BE2C (cell line): Measurements from ENCODE around the gene ATP1A2.

ENCODE experiments used
- DNase-seq: peaks from one replicate; pipeline ENCODE4 v3.0.0-alpha.2; 2020
- H3K27me3 ChIP-seq: fragments of 250-450 bp; sonication (Bioruptor Pico); 2 replicates; pipeline ENCODE4 v1.5.1; 2020; ENCODE audit warnings: mild to moderate bottlenecking
- H3K36me3 ChIP-seq: fragments of 250-450 bp; sonication (Bioruptor Pico); 2 replicates; pipeline ENCODE4 v1.5.1; 2020; ENCODE audit warnings: mild to moderate bottlenecking
- H3K4me1 ChIP-seq: fragments of 250-450 bp; sonication (Bioruptor Pico); 2 replicates; pipeline ENCODE4 v1.5.1; 2020
- H3K4me3 ChIP-seq: 2 replicates; pipeline ENCODE4 v1.5.1; 2011; ENCODE audit warnings: low read depth, low read length
- H3K9me3 ChIP-seq: fragments of 250-450 bp; sonication (Bioruptor Pico); 2 replicates; pipeline ENCODE4 v1.5.1; 2020
- TF ChIP-seq, protein P1 (sequence below): IDR thresholded peaks from 2 replicates; pipeline ENCODE4 v1.5.1; 2012; ENCODE audit warnings: mild to moderate bottlenecking, low read depth, low read length

Gene ATP1A2

DNA sequence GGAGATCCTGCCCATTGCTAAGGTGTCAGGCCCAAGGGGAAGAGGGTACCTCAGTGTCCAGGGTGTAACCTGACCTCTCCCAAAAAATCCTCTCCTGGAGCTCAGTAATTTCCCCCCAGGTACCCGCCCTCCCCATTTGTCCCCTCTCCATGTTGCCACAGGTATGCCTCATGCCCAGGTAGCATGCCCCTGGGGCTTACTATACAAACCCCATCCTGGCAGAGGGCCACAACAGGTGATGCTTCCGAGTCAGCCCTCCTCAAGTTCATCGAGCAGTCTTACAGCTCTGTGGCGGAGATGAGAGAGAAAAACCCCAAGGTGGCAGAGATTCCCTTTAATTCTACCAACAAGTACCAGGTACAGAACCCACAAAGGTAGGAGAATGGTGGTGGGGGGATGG is 51.5 kb downstream of the ATP1A2 start:
- TF ChIP-seq, protein P1, sequence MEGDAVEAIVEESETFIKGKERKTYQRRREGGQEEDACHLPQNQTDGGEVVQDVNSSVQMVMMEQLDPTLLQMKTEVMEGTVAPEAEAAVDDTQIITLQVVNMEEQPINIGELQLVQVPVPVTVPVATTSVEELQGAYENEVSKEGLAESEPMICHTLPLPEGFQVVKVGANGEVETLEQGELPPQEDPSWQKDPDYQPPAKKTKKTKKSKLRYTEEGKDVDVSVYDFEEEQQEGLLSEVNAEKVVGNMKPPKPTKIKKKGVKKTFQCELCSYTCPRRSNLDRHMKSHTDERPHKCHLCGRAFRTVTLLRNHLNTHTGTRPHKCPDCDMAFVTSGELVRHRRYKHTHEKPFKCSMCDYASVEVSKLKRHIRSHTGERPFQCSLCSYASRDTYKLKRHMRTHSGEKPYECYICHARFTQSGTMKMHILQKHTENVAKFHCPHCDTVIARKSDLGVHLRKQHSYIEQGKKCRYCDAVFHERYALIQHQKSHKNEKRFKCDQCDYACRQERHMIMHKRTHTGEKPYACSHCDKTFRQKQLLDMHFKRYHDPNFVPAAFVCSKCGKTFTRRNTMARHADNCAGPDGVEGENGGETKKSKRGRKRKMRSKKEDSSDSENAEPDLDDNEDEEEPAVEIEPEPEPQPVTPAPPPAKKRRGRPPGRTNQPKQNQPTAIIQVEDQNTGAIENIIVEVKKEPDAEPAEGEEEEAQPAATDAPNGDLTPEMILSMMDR, result no peak
- peaks cover 11% of the 10 kb centered on the region for H3K27me3 ChIP-seq
- no peak for DNase-seq
- H3K9me3 ChIP-seq, result no peaks in the 10 kb centered on the region
- H3K36me3 ChIP-seq, result no peaks in the 10 kb centered on the region
- no peak overlapping the region for H3K4me3 ChIP-seq
- H3K4me1 ChIP-seq, result no peaks in the 10 kb centered on the region

DNA sequence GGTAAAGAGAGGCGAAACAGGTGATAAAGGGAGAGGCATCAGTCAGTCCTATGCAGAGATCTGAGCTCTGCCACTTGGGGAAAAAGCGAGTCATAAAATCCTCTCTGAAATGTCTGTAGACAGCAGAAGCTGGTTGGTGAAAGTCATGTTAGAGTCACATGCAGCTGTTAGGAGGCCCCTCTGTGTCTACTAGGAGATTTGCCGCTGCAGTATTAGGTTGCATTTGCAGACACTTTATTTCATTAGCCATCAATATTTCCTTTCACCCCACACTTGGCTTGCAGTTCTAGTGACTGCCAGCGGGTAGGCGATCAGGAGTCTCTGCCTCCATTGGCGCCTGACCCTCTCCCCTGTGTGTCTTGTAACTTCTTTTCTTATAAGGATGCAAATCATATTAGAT is 52.0 kb downstream of the ATP1A2 start:
- Histone ChIP-seq H3K4me3 (no peak overlapping the region), H3K36me3 (no peaks in the 10 kb centered on the region), H3K9me3 (no peaks in the 10 kb centered on the region), H3K27me3 (peaks cover 15% of the 10 kb centered on the region), H3K4me1 (no peaks in the 10 kb centered on the region)
- TF ChIP-seq, protein P1, result no peak
- DNase-seq, result no peak

DNA sequence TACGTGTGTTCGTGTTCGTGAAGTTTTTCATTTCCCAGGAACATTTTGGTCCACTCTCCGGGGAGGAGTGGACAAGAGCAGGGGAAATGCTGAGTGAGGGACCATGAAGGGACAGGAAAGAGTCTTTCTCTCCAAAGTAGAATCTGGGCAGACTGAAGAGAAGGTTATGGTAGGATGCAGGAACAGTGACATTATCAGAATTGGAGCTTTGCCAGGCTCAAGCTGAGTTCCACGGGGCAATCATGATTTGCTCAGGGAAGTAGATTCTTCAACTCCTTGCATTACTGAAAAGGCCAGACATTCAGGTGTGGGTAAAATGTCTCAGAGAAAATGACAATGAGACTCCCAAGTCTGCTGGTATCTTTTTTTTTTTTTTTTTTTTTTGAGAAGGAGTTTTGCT is 52.5 kb downstream of the ATP1A2 start:
- no peak overlapping the region for H3K4me3 ChIP-seq
- DNase-seq, result no peak

DNA sequence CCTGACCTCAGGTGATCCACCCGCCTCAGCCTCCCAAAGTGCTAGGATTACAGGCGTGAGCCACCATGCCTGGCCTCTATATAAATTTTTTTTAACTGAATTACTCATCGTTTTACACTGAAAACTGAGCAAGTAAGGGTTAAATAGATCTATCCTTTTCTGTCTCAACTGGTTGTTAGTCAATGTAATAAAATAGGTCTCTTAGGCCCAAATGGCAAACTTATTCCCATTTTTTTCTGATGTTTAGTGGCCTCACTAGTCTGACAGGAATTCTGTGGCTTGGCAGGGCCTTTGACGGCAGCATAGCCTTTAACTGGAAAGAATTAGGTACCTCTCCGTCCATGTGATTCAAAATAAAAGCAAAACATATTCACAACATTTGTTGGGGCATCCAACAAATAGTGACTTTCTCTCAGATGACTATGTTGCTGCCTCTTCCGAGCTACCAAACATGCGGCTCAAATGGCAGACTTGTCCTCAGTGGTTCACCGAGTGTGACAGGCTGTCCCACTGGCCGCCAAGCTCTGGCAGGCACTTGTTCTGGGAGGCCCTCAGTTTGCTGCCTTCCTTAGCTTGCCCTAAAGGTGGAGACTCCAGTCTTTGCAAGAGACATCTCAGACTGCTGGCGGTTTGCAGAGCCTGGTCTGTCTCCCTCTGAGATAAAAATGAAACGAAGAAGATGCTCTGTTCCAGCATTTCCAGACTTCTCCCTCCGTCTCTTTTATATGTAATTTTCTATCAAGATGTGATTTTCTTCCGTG is 53.2 kb downstream of the ATP1A2 start:
- H3K36me3 ChIP-seq, result no peaks in the 10 kb centered on the region
- DNase-seq, result no peak
- H3K4me1 ChIP-seq, result no peaks in the 10 kb centered on the region
- H3K9me3 ChIP-seq, result no peaks in the 10 kb centered on the region
- H3K27me3 ChIP-seq, result peaks cover 22% of the 10 kb centered on the region
- TF ChIP-seq, protein P1, result no peak
- no peak overlapping the region for H3K4me3 ChIP-seq

More for the DNA sequence above, 52.5 kb downstream of the ATP1A2 start:
- Histone ChIP-seq H3K4me1 (no peaks in the 10 kb centered on the region), H3K36me3 (no peaks in the 10 kb centered on the region), H3K9me3 (no peaks in the 10 kb centered on the region), H3K27me3 (peaks cover 19% of the 10 kb centered on the region)
- TF ChIP-seq, protein P1, result no peak

DNA sequence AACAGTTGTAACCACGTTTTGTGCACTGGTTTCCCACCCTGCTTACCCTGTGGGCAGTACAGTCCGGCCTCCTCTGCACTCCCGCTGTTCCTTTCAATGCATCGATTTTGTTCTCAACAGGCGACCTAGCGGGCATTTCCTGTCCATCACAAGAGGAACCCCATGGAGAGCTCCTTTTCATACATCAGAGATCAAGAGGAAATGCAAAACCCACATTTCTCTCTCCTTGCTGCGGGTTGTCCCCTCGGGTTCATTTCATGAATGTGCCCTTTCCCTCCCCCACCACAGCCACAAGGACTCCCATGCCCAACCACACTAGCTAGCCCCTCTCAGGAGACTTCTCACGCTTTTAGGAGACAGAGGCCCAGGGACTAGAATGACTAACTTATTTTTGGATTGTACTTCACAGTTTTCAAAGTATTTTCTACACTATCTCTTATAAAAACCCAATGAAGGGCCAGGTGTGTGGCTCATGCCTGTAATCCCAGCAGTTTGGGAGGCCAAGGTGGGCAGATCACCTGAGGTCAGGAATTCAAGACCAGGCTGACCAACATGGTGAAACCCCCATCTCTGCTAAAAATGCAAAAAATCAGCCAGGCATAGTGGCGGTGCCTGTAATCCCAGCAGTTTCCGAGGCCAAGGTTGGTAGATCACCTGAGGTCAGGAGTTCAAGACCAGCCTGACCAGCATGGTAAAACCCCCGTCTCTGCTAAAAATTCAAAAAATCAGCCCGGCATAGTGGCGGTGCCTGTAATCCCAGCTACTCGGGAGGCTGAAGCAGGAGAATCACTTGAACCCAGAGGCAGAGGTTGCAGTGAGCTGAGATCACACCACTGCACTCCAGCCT is 54.2 kb downstream of the ATP1A2 start:
- Histone ChIP-seq H3K4me1 (no peaks in the 10 kb centered on the region), H3K4me3 (no peak overlapping the region), H3K9me3 (no peaks in the 10 kb centered on the region), H3K27me3 (peaks cover 24% of the 10 kb centered on the region), H3K36me3 (no peaks in the 10 kb centered on the region)
- DNase-seq, result no peak
- TF ChIP-seq, protein P1, result no peak

DNA sequence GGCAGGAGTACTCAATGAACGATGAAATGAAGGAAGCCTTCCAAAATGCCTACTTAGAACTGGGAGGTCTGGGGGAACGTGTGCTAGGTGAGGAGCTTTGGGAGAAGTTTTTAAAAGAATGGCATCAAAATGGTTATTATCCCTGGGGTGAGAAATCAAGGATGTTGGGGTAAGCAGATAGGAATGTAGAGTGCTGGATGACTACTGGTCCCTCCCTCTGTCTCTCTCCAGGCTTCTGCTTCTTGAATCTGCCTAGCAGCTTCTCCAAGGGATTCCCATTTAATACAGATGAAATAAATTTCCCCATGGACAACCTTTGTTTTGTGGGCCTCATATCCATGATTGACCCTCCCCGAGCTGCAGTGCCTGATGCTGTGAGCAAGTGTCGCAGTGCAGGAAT is 55.8 kb downstream of the ATP1A2 start:
- no peak for DNase-seq
- no peak overlapping the region for H3K4me3 ChIP-seq
- no peaks in the 10 kb centered on the region for H3K4me1 ChIP-seq
- TF ChIP-seq, protein P1, result no peak
- H3K27me3 ChIP-seq, result peaks cover 17% of the 10 kb centered on the region
- no peaks in the 10 kb centered on the region for H3K36me3 ChIP-seq
- no peaks in the 10 kb centered on the region for H3K9me3 ChIP-seq
